Thymus (tissue), 14 donors: ENCODE measurements around the gene ZNF180. TPM values are rescaled to one million over a fixed set of nuclear protein-coding genes. Genes with fewer than 3 reads are reported as not detected.

Experiments used
- DNase-seq, 9 donors: peaks; one replicate each; pipeline ENCODE4 v3.0.0-alpha.2; 2013; ENCODE audit warnings: low spot score in 9 of 9, low read depth in 6 of 9, missing footprints in 1 of 9
- H3K27ac ChIP-seq, 2 donors: one replicate each; pipeline ENCODE4 v1.5.1; 2013; ENCODE audit warnings: control low read depth in 1 of 2, low read depth in 1 of 2, low read length in 1 of 2, mild to moderate bottlenecking in 1 of 2, moderate library complexity in 1 of 2
- H3K27me3 ChIP-seq, 2 donors: one replicate each; pipeline ENCODE4 v1.5.1; 2013; ENCODE audit warnings: low read length in 1 of 2; ENCODE audit not compliant: control insufficient read depth in 2 of 2, insufficient read depth in 1 of 2
- H3K36me3 ChIP-seq, 2 donors: one replicate each; pipeline ENCODE4 v1.5.1; 2013; ENCODE audit warnings: low read length in 1 of 2, mild to moderate bottlenecking in 1 of 2, moderate library complexity in 1 of 2; ENCODE audit not compliant: control insufficient read depth in 2 of 2, insufficient read depth in 2 of 2
- H3K4me1 ChIP-seq, 2 donors: one replicate each; pipeline ENCODE4 v1.5.1; 2013; ENCODE audit warnings: low read length in 2 of 2; ENCODE audit not compliant: control insufficient read depth in 2 of 2, insufficient read depth in 2 of 2
- H3K4me3 ChIP-seq, 2 donors: one replicate each; pipeline ENCODE4 v1.5.1; 2013; ENCODE audit warnings: low read length in 2 of 2, control low read depth in 1 of 2, mild to moderate bottlenecking in 1 of 2
- H3K9me3 ChIP-seq, 2 donors: one replicate each; pipeline ENCODE4 v1.5.1; 2013; ENCODE audit warnings: low read length in 1 of 2, mild to moderate bottlenecking in 1 of 2; ENCODE audit not compliant: control insufficient read depth in 2 of 2, insufficient read depth in 1 of 2
- WGBS: extraction: QIAGEN DNeasy Blood & Tissue Kit; methylation state at CpG from one replicate; pipeline ENCODE4 v1.1.7; 2013; 5-methylcytosine and 5-hydroxymethylcytosine counted together
- long read RNA-seq, 10 donors: transcript quantifications; one replicate each; lab custom pipeline, GENCODE V29; 2026
- polyA plus RNA-seq: library from polyadenylated mRNA; stranded (reverse); fragments of 200-250 nt; gene quantifications from one replicate; pipeline ENCODE4 v1.2.3, GENCODE V29; 2013
- total RNA-seq: library from RNA; stranded (reverse); fragments of 120-200 nt; gene quantifications from one replicate; pipeline ENCODE4 v1.2.4, GENCODE V29; 2013
- donor health status: healthy.

ZNF180 gene
- total RNA-seq (11.6 TPM), polyA plus RNA-seq (8.3 TPM)
- long read RNA-seq, donor 1 = 0 reads
- long read RNA-seq, donor 2, partial matches to known transcripts = 0 of 1 reads
- long read RNA-seq, donor 2, other reads (novel, unspliced or antisense) = 0 of 1 reads
- long read RNA-seq, donor 3 = 0 reads
- long read RNA-seq, donor 4 = 0 reads
- long read RNA-seq, donor 5, full-length matches to known transcripts = 2 of 2 reads
- long read RNA-seq, donor 5, partial matches to known transcripts = 0 of 2 reads
- long read RNA-seq, donor 5, other reads (novel, unspliced or antisense) = 0 of 2 reads
- long read RNA-seq, donor 6, partial matches to known transcripts = 0 of 1 reads
- long read RNA-seq, donor 6, other reads (novel, unspliced or antisense) = 0 of 1 reads
- long read RNA-seq, donor 7, partial matches to known transcripts = 0 of 1 reads
- long read RNA-seq, donor 7, other reads (novel, unspliced or antisense) = 0 of 1 reads
- long read RNA-seq, donor 8, partial matches to known transcripts = 0 of 1 reads
- long read RNA-seq, donor 8, other reads (novel, unspliced or antisense) = 0 of 1 reads
- long read RNA-seq, donor 9, partial matches to known transcripts = 0 of 1 reads
- long read RNA-seq, donor 9, other reads (novel, unspliced or antisense) = 0 of 1 reads
- long read RNA-seq, donor 10, partial matches to known transcripts = 0 of 1 reads
- long read RNA-seq, donor 10, other reads (novel, unspliced or antisense) = 0 of 1 reads

GRCh38 chr19:44499962-44500949 lies at the start of gene ZNF180:
ZNF180 (minus strand) TSS chr19:44500522; CDS start chr19:44497334, 3,188 bp downstream.
- WGBS = under 1% methylated on average over 78 of the region's 78 CpGs
- peak within 1 kb of the TSS; percentile 86 to 87 for H3K27ac ChIP-seq
- H3K36me3 ChIP-seq = peaks cover 20 to 35% of the 10 kb centered on the region in 2 donors
- peak within 1 kb of the TSS; percentile 74 to 99 for H3K4me3 ChIP-seq
- H3K27me3 ChIP-seq = no peaks in the 10 kb centered on the region
- peak; percentile 86 to 98 (median 96) for DNase-seq
- peaks cover 18 to 39% of the 10 kb centered on the region in 2 donors for H3K9me3 ChIP-seq
- H3K4me1 ChIP-seq = peaks cover 12 to 13% of the 10 kb centered on the region in 2 donors

- Histone ChIP-seq H3K4me3 (no peak overlapping the region), H3K36me3 (no peaks in the 10 kb centered on the region), H3K9me3 (no peaks in the 10 kb centered on the region), H3K4me1 (peaks cover 0 to 6% of the 10 kb centered on the region in 2 donors), H3K27me3 (no peaks in the 10 kb centered on the region), H3K27ac (no peak overlapping the region)
- no peak for DNase-seq
- WGBS = 96% methylated on average over 3 of the region's 3 CpGs
These were observed 49.2 kb upstream of the ZNF180 start for GRCh38 chr19:44549507-44549906.

GRCh38 chr19:44548736-44549135 lies 48.4 kb upstream of the ZNF180 start:
- H3K4me3 ChIP-seq = no peak overlapping the region
- H3K27me3 ChIP-seq = no peaks in the 10 kb centered on the region
- 68% methylated on average over 4 of the region's 4 CpGs for WGBS
- H3K27ac ChIP-seq = no peak overlapping the region
- DNase-seq = no peak
- no peaks in the 10 kb centered on the region for H3K36me3 ChIP-seq
- peaks cover 0 to 2% of the 10 kb centered on the region in 2 donors for H3K4me1 ChIP-seq
- no peaks in the 10 kb centered on the region for H3K9me3 ChIP-seq

- no peak for DNase-seq
- Histone ChIP-seq H3K9me3 (no peaks in the 10 kb centered on the region), H3K36me3 (no peaks in the 10 kb centered on the region), H3K27me3 (no peaks in the 10 kb centered on the region), H3K4me1 (no peaks in the 10 kb centered on the region), H3K27ac (no peak overlapping the region), H3K4me3 (no peak overlapping the region)
- 79% methylated on average over 2 of the region's 2 CpGs for WGBS
These were observed 43.7 kb upstream of the ZNF180 start for GRCh38 chr19:44544031-44544430.

- WGBS = 0% methylated on average over 1 of the region's 1 CpG
- Histone ChIP-seq H3K27ac (no peak overlapping the region), H3K4me3 (no peak overlapping the region), H3K36me3 (no peaks in the 10 kb centered on the region), H3K4me1 (no peaks in the 10 kb centered on the region), H3K9me3 (no peaks in the 10 kb centered on the region), H3K27me3 (no peaks in the 10 kb centered on the region)
- DNase-seq = no peak
These were observed 42.3 kb upstream of the ZNF180 start for GRCh38 chr19:44542671-44543070.

- Histone ChIP-seq H3K9me3 (no peaks in the 10 kb centered on the region), H3K27ac (no peak overlapping the region), H3K4me1 (no peaks in the 10 kb centered on the region), H3K27me3 (no peaks in the 10 kb centered on the region), H3K4me3 (no peak overlapping the region), H3K36me3 (no peaks in the 10 kb centered on the region)
- 87% methylated on average over 8 of the region's 8 CpGs for WGBS
- no peak for DNase-seq
These were observed 40.4 kb upstream of the ZNF180 start for GRCh38 chr19:44540736-44541135.

GRCh38 chr19:44539991-44540390 lies 39.7 kb upstream of the ZNF180 start:
- no peak for DNase-seq
- H3K36me3 ChIP-seq = no peaks in the 10 kb centered on the region
- 91% methylated on average over 6 of the region's 6 CpGs for WGBS
- H3K9me3 ChIP-seq = peaks cover 0 to 2% of the 10 kb centered on the region in 2 donors
- H3K27ac ChIP-seq = no peak overlapping the region
- no peaks in the 10 kb centered on the region for H3K27me3 ChIP-seq
- H3K4me1 ChIP-seq = no peaks in the 10 kb centered on the region
- H3K4me3 ChIP-seq = no peak overlapping the region

GRCh38 chr19:44539236-44539826 lies 39.0 kb upstream of the ZNF180 start:
- H3K9me3 ChIP-seq = peaks cover 0 to 5% of the 10 kb centered on the region in 2 donors
- no peaks in the 10 kb centered on the region for H3K27me3 ChIP-seq
- no peak for DNase-seq
- H3K36me3 ChIP-seq = no peaks in the 10 kb centered on the region
- 82% methylated on average over 11 of the region's 11 CpGs for WGBS
- H3K4me3 ChIP-seq = no peak overlapping the region
- no peaks in the 10 kb centered on the region for H3K4me1 ChIP-seq
- H3K27ac ChIP-seq = no peak overlapping the region
